GM19438 (cell line): ENCODE data around the gene RGPD8.

Experiments
- ATAC-seq: cut with Tn5 transposase; IDR thresholded peaks from one replicate; pipeline ENCODE4 v1.9.1; 2021; ENCODE audit warnings: low read depth; ENCODE audit not compliant: unreplicated experiment

Gene RGPD8

GRCh38 chr2:112339986-112340385, 93.5 kb downstream of the RGPD8 start:
- ATAC-seq: no peak

DNA sequence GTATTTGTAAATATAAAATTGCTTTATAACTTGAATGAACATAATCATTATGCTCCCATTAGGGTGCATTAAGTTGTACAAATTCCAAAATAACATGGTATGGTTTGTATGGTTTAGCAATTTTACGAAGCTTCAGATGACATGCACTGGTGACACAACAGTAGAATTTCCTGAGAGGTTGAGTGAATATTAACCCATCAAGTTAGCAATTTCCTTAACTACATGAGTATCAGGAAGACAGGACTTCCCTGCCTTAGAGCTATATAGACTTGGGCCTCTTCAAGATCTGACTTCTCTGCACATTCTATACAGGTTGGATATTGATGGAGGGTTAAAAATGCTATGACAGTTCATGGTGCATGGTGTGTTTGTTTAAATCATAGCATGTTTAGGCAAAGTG, 97.8 kb downstream of the RGPD8 start:
- ATAC-seq: peak; percentile 73

DNA sequence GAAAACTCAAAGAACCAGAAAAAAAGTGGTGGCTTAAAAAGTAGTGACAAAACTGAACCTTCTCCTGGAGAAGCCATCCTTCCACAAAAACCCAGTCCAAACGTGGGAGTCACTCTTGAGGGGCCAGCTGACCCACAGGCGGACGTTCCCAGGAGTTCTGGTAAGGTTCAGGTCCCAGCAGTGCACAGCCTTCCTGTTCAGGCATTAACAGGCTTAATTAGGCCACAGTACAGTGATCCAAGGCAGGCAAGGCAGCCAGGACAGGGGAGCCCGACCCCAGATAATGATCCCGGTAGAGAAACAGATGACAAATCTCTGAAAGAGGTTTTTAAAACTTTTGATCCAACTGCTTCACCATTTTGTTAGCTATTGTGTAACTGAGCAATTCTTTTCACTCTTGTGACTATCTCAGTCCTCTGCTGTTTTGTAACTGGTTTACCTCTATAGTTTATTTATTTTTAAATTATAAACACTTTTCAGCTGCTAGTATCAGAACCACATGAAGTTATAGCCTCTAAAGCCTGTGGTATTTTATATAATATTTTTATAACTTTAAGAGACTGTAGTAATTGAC, 101.2 kb downstream of the RGPD8 start:
- no peak for ATAC-seq

DNA sequence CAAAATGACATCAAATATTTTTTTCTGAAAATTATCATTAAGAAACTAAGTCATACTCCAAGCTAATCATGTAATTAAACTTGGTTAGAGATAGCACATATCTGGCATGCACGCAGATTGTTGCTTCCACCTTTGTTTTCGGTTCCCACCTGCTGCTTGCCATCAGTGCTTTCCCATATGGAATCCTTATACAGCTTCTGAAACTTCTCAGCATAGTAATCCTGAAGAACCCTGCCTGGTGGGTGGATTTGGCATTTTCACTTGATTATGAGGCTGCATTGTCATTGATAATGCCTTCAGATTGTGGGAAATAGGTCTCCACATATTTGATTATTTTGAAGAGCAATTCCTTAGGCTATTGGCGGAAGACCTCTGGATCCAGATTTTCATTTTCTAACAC, 110.5 kb downstream of the RGPD8 start:
- no peak for ATAC-seq

- ATAC-seq: no peak
Observed at GRCh38 chr2:112321375-112322320, 111.8 kb downstream of the RGPD8 start.
